NCI-H510A treated with DMSO at 0.1 percent for 48 hours (cell line): Measurements from ENCODE around the gene THSD1.

ENCODE experiments used
- DNase-seq: peaks from one replicate; lab custom pipeline; 2025; lab: John Stamatoyannopoulos, UW

The THSD1 gene

GRCh38 chr13:52405767-52406494 lies at the start of gene THSD1:
Gene THSD1, minus strand, starts transcription at chr13:52406172. Its CDS starts 3,572 bp downstream, at chr13:52402600.
- no peak for DNase-seq

- DNase-seq: peak; percentile 66
These were observed 49.7 kb upstream of the THSD1 start for GRCh38 chr13:52455677-52456041.

- DNase-seq: peak; percentile 82
These were observed 49.1 kb upstream of the THSD1 start, which contains the start of gene CKAP2 for GRCh38 chr13:52454820-52455676. Gene CKAP2, plus strand, starts transcription at chr13:52455478. Its CDS starts 79 bp downstream, at chr13:52455557.

GRCh38 chr13:52454459-52454819 lies 48.5 kb upstream of the THSD1 start:
- peak; percentile 37 for DNase-seq

GRCh38 chr13:52452470-52452869 lies 46.5 kb upstream of the THSD1 start:
- DNase-seq: no peak

GRCh38 chr13:52451135-52451804 lies 45.3 kb upstream of the THSD1 start:
- no peak for DNase-seq

GRCh38 chr13:52450793-52451116 lies 44.8 kb upstream of the THSD1 start:
- no peak for DNase-seq

- DNase-seq: peak; percentile 81
These were observed 44.2 kb upstream of the THSD1 start, which contains the start of gene VPS36 for GRCh38 chr13:52450012-52450792. Gene VPS36, minus strand, starts transcription at chr13:52450634. Its CDS starts 40 bp downstream, at chr13:52450594.

GRCh38 chr13:52449331-52450011 lies 43.5 kb upstream of the THSD1 start:
- DNase-seq: no peak

GRCh38 chr13:52447815-52448552 lies 42.0 kb upstream of the THSD1 start:
- DNase-seq: no peak

GRCh38 chr13:52447354-52447753 lies 41.4 kb upstream of the THSD1 start:
- DNase-seq: peak; percentile 21

- DNase-seq: no peak
These were observed 40.3 kb upstream of the THSD1 start for GRCh38 chr13:52446265-52446664.

GRCh38 chr13:52432456-52432855 lies 26.5 kb upstream of the THSD1 start:
- DNase-seq: no peak

GRCh38 chr13:52428295-52428694 lies 22.3 kb upstream of the THSD1 start:
- DNase-seq: no peak

GRCh38 chr13:52421216-52421615 lies 15.2 kb upstream of the THSD1 start:
- DNase-seq: no peak

GRCh38 chr13:52419080-52419479 lies 13.1 kb upstream of the THSD1 start:
- no peak for DNase-seq

- no peak for DNase-seq
These were observed 9.0 kb upstream of the THSD1 start for GRCh38 chr13:52414963-52415362.

GRCh38 chr13:52414051-52414450 lies 8.1 kb upstream of the THSD1 start:
- DNase-seq: no peak

GRCh38 chr13:52412128-52412527 lies 6.2 kb upstream of the THSD1 start:
- DNase-seq: no peak

GRCh38 chr13:52411629-52412028 lies 5.7 kb upstream of the THSD1 start:
- no peak for DNase-seq
